ACC112 (cell line): ENCODE results near the gene GDPD4.

Source experiments
- H2AFZ ChIP-seq: fragments of 200-600 bp; sonication (generic); one replicate; pipeline ENCODE4 v1.6.0; 2017; ENCODE audit warnings: antibody characterized with exemption, low read length; ENCODE audit not compliant: unreplicated experiment
- H3K27ac ChIP-seq: fragments of 200-600 bp; sonication (generic); 2 replicates; pipeline ENCODE4 v1.5.1; 2014; ENCODE audit warnings: low read depth, mild to moderate bottlenecking, antibody characterized with exemption, low read length, moderate library complexity
- H3K27me3 ChIP-seq: fragments of 200-600 bp; sonication (generic); 2 replicates; pipeline ENCODE4 v1.6.1; 2014; ENCODE audit warnings: mild to moderate bottlenecking, antibody characterized with exemption, low read length, moderate library complexity, mixed read lengths; ENCODE audit not compliant: insufficient read depth
- H3K36me3 ChIP-seq: fragments of 200-600 bp; sonication (generic); 2 replicates; pipeline ENCODE4 v1.6.1; 2016; ENCODE audit warnings: mild to moderate bottlenecking, antibody characterized with exemption, low read length, moderate library complexity, mixed read lengths; ENCODE audit not compliant: insufficient read depth
- H3K4me1 ChIP-seq: fragments of 200-600 bp; sonication (generic); one replicate; pipeline ENCODE4 v1.6.1; 2016; ENCODE audit warnings: low read length, mixed read lengths; ENCODE audit not compliant: insufficient read depth, unreplicated experiment, control insufficient read depth
- H3K4me3 ChIP-seq: fragments of 200-600 bp; sonication (generic); 2 replicates; pipeline ENCODE4 v1.5.1; 2014; ENCODE audit warnings: mild to moderate bottlenecking, low read depth, low read length
- H3K79me2 ChIP-seq: fragments of 200-600 bp; sonication (generic); one replicate; pipeline ENCODE4 v1.6.0; 2016; ENCODE audit warnings: low read length; ENCODE audit not compliant: control insufficient read depth, unreplicated experiment, insufficient read depth

The GDPD4 gene

GRCh38 chr11:77269484-77270123, 31.9 kb downstream of the GDPD4 start:
- Histone ChIP-seq H3K27me3 (no peaks in the 10 kb centered on the region), H3K79me2 (no peaks in the 10 kb centered on the region), H3K36me3 (no peaks in the 10 kb centered on the region), H2AFZ (no peak overlapping the region), H3K4me3 (no peak overlapping the region), H3K4me1 (peaks cover 33% of the 10 kb centered on the region), H3K27ac (0 out of 2 replicates have a peak overlapping the region, but pooled peaks have one; percentile 19)

DNA sequence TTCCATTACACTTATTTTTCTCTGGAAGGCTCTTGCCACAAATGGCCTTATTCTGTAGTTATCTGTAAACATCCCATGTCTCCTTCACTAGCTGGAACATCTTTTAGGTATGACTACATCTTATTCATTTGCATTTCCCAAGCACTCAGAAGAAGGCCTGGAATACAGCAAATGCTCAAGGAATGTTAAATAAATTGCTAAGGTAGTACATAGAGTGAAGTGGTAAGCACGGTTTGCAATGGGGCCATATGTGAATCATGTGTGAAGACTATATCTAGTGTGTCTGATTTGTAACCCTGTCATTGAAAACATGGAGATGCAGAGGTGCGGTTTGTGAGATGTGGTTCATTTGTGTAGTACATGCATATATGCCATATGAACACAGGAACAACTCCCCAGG, 33.5 kb downstream of the GDPD4 start:
- Histone ChIP-seq H3K27me3 (no peaks in the 10 kb centered on the region), H2AFZ (peak overlapping the region; percentile 55), H3K4me1 (peaks cover 33% of the 10 kb centered on the region), H3K79me2 (no peaks in the 10 kb centered on the region), H3K36me3 (no peaks in the 10 kb centered on the region), H3K4me3 (no peak overlapping the region), H3K27ac (peak overlapping the region; percentile 47)

DNA sequence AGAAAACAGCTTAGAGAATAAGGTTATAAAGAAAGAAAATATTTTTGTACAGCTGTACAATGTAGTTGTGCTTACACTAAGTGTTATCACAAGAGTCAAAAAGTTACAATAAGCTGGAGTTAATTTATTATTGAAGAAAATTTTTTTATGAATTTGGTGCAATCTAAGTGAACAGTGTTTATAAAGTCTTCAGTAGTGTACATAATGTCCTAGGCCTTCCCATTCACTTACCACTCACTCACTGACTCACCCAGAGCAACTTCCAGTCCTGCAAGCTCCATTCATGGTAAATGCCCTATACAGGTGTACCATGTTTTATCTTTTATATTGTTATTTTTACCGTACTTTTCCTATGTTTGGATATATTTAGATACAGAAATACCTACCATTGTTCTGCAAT, 34.7 kb downstream of the GDPD4 start:
- H3K79me2 ChIP-seq: no peaks in the 10 kb centered on the region
- H3K36me3 ChIP-seq: no peaks in the 10 kb centered on the region
- peaks cover 33% of the 10 kb centered on the region for H3K4me1 ChIP-seq
- H3K27ac ChIP-seq: peak overlapping the region; percentile 14; the same call in 1 of the 2 replicates
- no peak overlapping the region for H2AFZ ChIP-seq
- no peaks in the 10 kb centered on the region for H3K27me3 ChIP-seq
- no peak overlapping the region for H3K4me3 ChIP-seq

DNA sequence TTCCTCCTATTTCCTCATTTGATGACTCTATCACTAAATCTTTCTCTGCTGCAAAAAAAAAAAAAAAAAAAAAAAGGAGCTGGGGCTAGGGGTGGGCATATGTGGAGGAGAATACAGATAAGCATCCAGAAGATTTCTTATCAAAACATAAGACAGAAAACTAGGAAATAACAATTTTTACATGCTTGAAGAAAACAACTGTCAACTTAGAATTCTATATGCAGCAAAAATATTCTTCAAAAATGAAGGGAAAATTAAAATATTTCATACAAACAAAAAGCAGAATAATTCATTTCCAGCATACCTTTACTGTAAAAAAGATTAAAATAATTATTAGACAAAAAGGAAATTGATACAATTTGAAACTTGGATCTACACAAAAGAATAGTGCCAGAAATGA, 38.7 kb downstream of the GDPD4 start:
- Histone ChIP-seq H3K36me3 (no peaks in the 10 kb centered on the region), H3K4me3 (no peak overlapping the region), H3K27ac (no peak overlapping the region), H2AFZ (no peak overlapping the region), H3K79me2 (no peaks in the 10 kb centered on the region), H3K27me3 (no peaks in the 10 kb centered on the region), H3K4me1 (peaks cover 21% of the 10 kb centered on the region)

DNA sequence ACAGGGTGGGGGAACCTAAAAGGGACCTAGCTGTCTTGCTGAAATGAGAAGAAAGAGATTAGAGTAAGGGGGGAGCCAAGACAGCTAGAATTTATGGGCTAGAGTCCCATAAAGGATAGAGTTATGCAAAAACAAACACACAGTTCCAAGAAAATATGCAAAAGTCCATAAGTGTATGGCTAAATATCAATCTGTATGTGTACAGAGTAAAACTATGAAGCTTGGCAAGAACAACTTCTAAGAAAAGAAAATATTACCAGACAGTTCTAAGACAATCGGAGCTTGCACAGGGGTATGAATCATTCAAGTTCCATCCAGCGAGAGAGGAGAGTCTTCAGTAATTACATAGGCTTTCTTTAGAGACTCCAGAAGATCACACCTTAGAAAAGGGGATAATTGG, 41.8 kb downstream of the GDPD4 start:
- no peak overlapping the region for H3K27ac ChIP-seq
- H3K27me3 ChIP-seq: no peaks in the 10 kb centered on the region
- H2AFZ ChIP-seq: no peak overlapping the region
- H3K4me3 ChIP-seq: no peak overlapping the region
- peaks cover 8% of the 10 kb centered on the region for H3K4me1 ChIP-seq
- no peaks in the 10 kb centered on the region for H3K36me3 ChIP-seq
- H3K79me2 ChIP-seq: no peaks in the 10 kb centered on the region

- Histone ChIP-seq H3K27ac (no peak overlapping the region), H3K27me3 (no peaks in the 10 kb centered on the region), H3K36me3 (no peaks in the 10 kb centered on the region), H2AFZ (no peak overlapping the region), H3K4me1 (peaks cover 11% of the 10 kb centered on the region), H3K79me2 (no peaks in the 10 kb centered on the region), H3K4me3 (no peak overlapping the region)
Observed at GRCh38 chr11:77253690-77254089, 47.8 kb downstream of the GDPD4 start.

- Histone ChIP-seq H3K4me1 (peaks cover 11% of the 10 kb centered on the region), H3K36me3 (no peaks in the 10 kb centered on the region), H3K79me2 (no peaks in the 10 kb centered on the region), H3K27me3 (no peaks in the 10 kb centered on the region), H3K27ac (no peak overlapping the region), H2AFZ (no peak overlapping the region), H3K4me3 (no peak overlapping the region)
Observed at GRCh38 chr11:77252555-77253270, 48.8 kb downstream of the GDPD4 start.

- H3K4me1 ChIP-seq: peaks cover 11% of the 10 kb centered on the region
- no peaks in the 10 kb centered on the region for H3K27me3 ChIP-seq
- no peaks in the 10 kb centered on the region for H3K36me3 ChIP-seq
- peak overlapping the region; percentile 55 for H3K27ac ChIP-seq
- peak overlapping the region; percentile 7 for H2AFZ ChIP-seq
- no peak overlapping the region; the same call in 1 of the 2 replicates for H3K4me3 ChIP-seq
- H3K79me2 ChIP-seq: no peaks in the 10 kb centered on the region
Observed at GRCh38 chr11:77250881-77251640, 50.4 kb downstream of the GDPD4 start.

DNA sequence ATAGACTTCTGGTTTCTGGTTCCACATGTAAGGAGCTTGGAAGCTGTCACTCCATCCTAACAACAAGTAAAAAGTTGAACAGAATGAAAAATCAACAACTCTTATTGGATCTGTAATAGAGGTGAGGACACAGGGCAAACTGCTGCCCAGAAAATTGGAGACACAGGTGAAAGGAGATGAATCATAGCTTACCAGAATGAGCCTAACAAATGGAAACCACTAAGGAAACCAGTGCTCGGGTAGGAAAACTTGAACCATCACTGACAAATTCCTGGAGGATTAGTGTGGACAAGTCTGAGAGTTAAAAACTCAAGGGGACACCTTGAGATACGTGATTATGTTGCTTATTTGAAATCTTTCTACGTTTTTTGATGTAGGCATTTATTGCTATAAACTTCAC, 52.1 kb downstream of the GDPD4 start:
- Histone ChIP-seq H3K27ac (no peak overlapping the region), H3K36me3 (no peaks in the 10 kb centered on the region), H2AFZ (no peak overlapping the region), H3K4me1 (peaks cover 20% of the 10 kb centered on the region), H3K4me3 (no peak overlapping the region), H3K79me2 (no peaks in the 10 kb centered on the region), H3K27me3 (no peaks in the 10 kb centered on the region)

- Histone ChIP-seq H3K4me3 (no peak overlapping the region), H3K36me3 (no peaks in the 10 kb centered on the region), H3K4me1 (peaks cover 14% of the 10 kb centered on the region), H3K79me2 (no peaks in the 10 kb centered on the region), H3K27ac (peak overlapping the region; percentile 83), H3K27me3 (no peaks in the 10 kb centered on the region), H2AFZ (peak overlapping the region; percentile 91)
Observed at GRCh38 chr11:77244277-77245027, 57.0 kb downstream of the GDPD4 start.
